HCT116 (cell line): ENCODE results near the gene MORC4. TPM values are rescaled to one million over a fixed set of nuclear protein-coding genes. Genes with fewer than 3 reads are reported as not detected.

Experiments
- ATAC-seq: fragments of 200-7000 bp; cut with Tn5 transposase; 2 replicates; pipeline ENCODE4 v1.9.1; 2020; ENCODE audit warnings: mild to moderate bottlenecking, moderate library complexity
- BruUV-seq: library from RNA; stranded (reverse); fragments of 400-500 nt; replicated peaks from 2 replicates; lab custom pipeline; 2021; lab: Mats Ljungman, UMichigan
- CTCF ChIA-PET: fragments of 300-600 bp; sonication (Branson Sonifier 250); formaldehyde crosslinking; loops from one replicate; lab custom pipeline; 2021; ENCODE audit warnings: antibody characterized with exemption; lab: Charles Lee
- POLR2A ChIA-PET: fragments of 300-600, 350-600 bp; sonication (Branson Sonifier 250); formaldehyde crosslinking; loops from one replicate; lab custom pipeline; 2021; ENCODE audit warnings: antibody characterized with exemption; lab: Charles Lee
- RAD21 ChIA-PET, 2 experiments: fragments of 300-600 bp; sonication (Branson Sonifier 250); formaldehyde crosslinking; loops; one replicate each; lab custom pipeline; 2023; ENCODE audit warnings: low total read pairs in 2 of 2; ENCODE audit not compliant: uncharacterized antibody in 2 of 2, unreplicated experiment in 2 of 2, low non-redundant PET in 1 of 2; lab: Charles Lee
- DNase-seq: peaks from one replicate; pipeline ENCODE4 v3.0.0-alpha.2; 2010; ENCODE audit warnings: low read depth, low spot score
- H2AFZ ChIP-seq: fragments of 200-600 bp; shearing (Covaris generic), sonication (generic); 2 replicates; pipeline ENCODE4 v1.6.1; 2017; ENCODE audit warnings: low read depth, mixed run types, mixed read lengths, antibody characterized with exemption, low read length; ENCODE audit not compliant: poor library complexity, severe bottlenecking
- H3K27ac ChIP-seq: 2 replicates; pipeline ENCODE4 v1.5.1; 2012; ENCODE audit warnings: low read depth, low read length
- H3K27me3 ChIP-seq: fragments of 200-600 bp; sonication (generic); 2 replicates; pipeline ENCODE4 v1.6.1; 2016; ENCODE audit warnings: mixed run types, low read length, mixed read lengths; ENCODE audit not compliant: insufficient read depth
- H3K36me3 ChIP-seq, 2 experiments: fragments of 200-500 bp in 1 of 2; fragments of 200-600 bp in 1 of 2; sonication (Bioruptor generic) in 1 of 2; sonication (generic) in 1 of 2; 2 replicates each; pipeline versions ENCODE4 v1.5.1 to v1.6.1; 2014 to 2016; ENCODE audit warnings: low read length in 2 of 2, inconsistent platforms in 1 of 2, mixed read lengths in 1 of 2, mixed run types in 1 of 2; ENCODE audit not compliant: insufficient read depth in 2 of 2, control insufficient read depth in 1 of 2
- H3K4me1 ChIP-seq, 2 experiments: fragments of 200-600 bp in 1 of 2; sonication (generic) in 1 of 2; 2 replicates each; pipeline versions ENCODE4 v1.5.1 to v1.6.1; 2012 to 2017; ENCODE audit warnings: low read length in 2 of 2, inconsistent platforms in 1 of 2, mild to moderate bottlenecking in 1 of 2, mixed read lengths in 1 of 2, mixed run types in 1 of 2, moderate library complexity in 1 of 2; ENCODE audit not compliant: insufficient read depth in 2 of 2, control insufficient read depth in 1 of 2
- H3K4me2 ChIP-seq: fragments of 200-600 bp; sonication (generic); 2 replicates; pipeline ENCODE4 v1.6.1; 2017; ENCODE audit warnings: mixed run types, low read length, mixed read lengths
- H3K4me3 ChIP-seq, 2 experiments: fragments of 200-600 bp in 1 of 2; sonication (generic) in 1 of 2; replicated peaks in 1 of 2; 2 replicates each; pipeline ENCODE4 v1.5.1; 2011 to 2016; ENCODE audit warnings: low read length in 2 of 2, control low read depth in 1 of 2, low read depth in 1 of 2, mild to moderate bottlenecking in 1 of 2, mixed read lengths in 1 of 2, mixed run types in 1 of 2
- H3K79me2 ChIP-seq: fragments of 200-600 bp; sonication (generic); 2 replicates; pipeline ENCODE4 v1.6.1; 2017; ENCODE audit warnings: mild to moderate bottlenecking, mixed run types, low read length, moderate library complexity, mixed read lengths; ENCODE audit not compliant: insufficient read depth
- H3K9ac ChIP-seq: fragments of 200-600 bp; sonication (generic); 2 replicates; pipeline ENCODE4 v1.6.1; 2016; ENCODE audit warnings: low read length, mixed read lengths
- H3K9me2 ChIP-seq: fragments of 200-600 bp; sonication (generic), shearing (Covaris generic); 2 replicates; pipeline ENCODE4 v1.6.1; 2017; ENCODE audit warnings: mixed run types, mild to moderate bottlenecking, moderate library complexity; ENCODE audit not compliant: insufficient read depth
- H3K9me3 ChIP-seq, 2 experiments: fragments of 200-500 bp in 1 of 2; fragments of 200-600 bp in 1 of 2; sonication (Bioruptor generic) in 1 of 2; sonication (generic) in 1 of 2; 2 replicates each; pipeline ENCODE4 v1.6.1; 2014 to 2017; ENCODE audit warnings: low read length in 2 of 2, mixed read lengths in 2 of 2, inconsistent platforms in 1 of 2, low read depth in 1 of 2, mild to moderate bottlenecking in 1 of 2, mixed run types in 1 of 2, moderate library complexity in 1 of 2; ENCODE audit not compliant: control insufficient read depth in 1 of 2, insufficient read depth in 1 of 2
- H4K20me1 ChIP-seq: fragments of 200-600 bp; sonication (generic), shearing (Covaris generic); 2 replicates; pipeline ENCODE4 v1.6.1; 2017; ENCODE audit warnings: mixed run types, mild to moderate bottlenecking, moderate library complexity; ENCODE audit not compliant: insufficient read depth
- CBX3 ChIP-seq: IDR thresholded peaks from 2 replicates; pipeline ENCODE4 v1.6.1; 2012; ENCODE audit warnings: low read depth
- CEBPB ChIP-seq: IDR thresholded peaks from 2 replicates; pipeline ENCODE4 v1.6.1; 2012; ENCODE audit warnings: low read depth
- EGR1 ChIP-seq: IDR thresholded peaks from 2 replicates; pipeline ENCODE4 v1.6.1; 2012; ENCODE audit warnings: low read depth
- ELF1 ChIP-seq: IDR thresholded peaks from 2 replicates; pipeline ENCODE4 v1.6.1; 2012; ENCODE audit warnings: low read depth, borderline replicate concordance
- EZH2phosphoT487 ChIP-seq: fragments of 200-600 bp; IDR thresholded peaks from 2 replicates; pipeline ENCODE4 v1.6.1; 2018; ENCODE audit warnings: antibody characterized with exemption, borderline replicate concordance
- FOSL1 ChIP-seq: IDR thresholded peaks from 2 replicates; pipeline ENCODE4 v1.6.1; 2012; ENCODE audit warnings: low read depth
- JUND ChIP-seq: IDR thresholded peaks from 2 replicates; pipeline ENCODE4 v1.6.1; 2012
- POLR2A ChIP-seq: IDR thresholded peaks from 2 replicates; pipeline ENCODE4 v1.7.0; 2011; ENCODE audit warnings: borderline replicate concordance; ENCODE audit not compliant: insufficient read depth, insufficient read length; ENCODE audit errors: extremely low read depth
- POLR2AphosphoS5 ChIP-seq: IDR thresholded peaks from 2 replicates; pipeline ENCODE4 v1.6.1; 2011; ENCODE audit warnings: mild to moderate bottlenecking, low read depth, low read length, moderate library complexity
- RAD21 ChIP-seq: IDR thresholded peaks from 2 replicates; pipeline ENCODE4 v1.6.1; 2012; ENCODE audit warnings: low read depth, mild to moderate bottlenecking
- SP1 ChIP-seq: IDR thresholded peaks from 2 replicates; pipeline ENCODE4 v1.6.1; 2012; ENCODE audit warnings: low read depth
- SRF ChIP-seq: IDR thresholded peaks from 2 replicates; pipeline ENCODE4 v1.6.1; 2012; ENCODE audit warnings: low read depth
- TCF7L2 ChIP-seq: IDR thresholded peaks from 2 replicates; pipeline ENCODE4 v1.7.0; 2011; ENCODE audit warnings: borderline replicate concordance, inconsistent platforms; ENCODE audit not compliant: insufficient read depth, insufficient read length; ENCODE audit errors: extremely low read depth
- YY1 ChIP-seq: IDR thresholded peaks from 2 replicates; pipeline ENCODE4 v1.6.1; 2011; ENCODE audit warnings: low read length, low read depth, moderate library complexity, mild to moderate bottlenecking; ENCODE audit not compliant: insufficient replicate concordance; ENCODE audit errors: extremely low read depth
- ZFX ChIP-seq: fragments of 450-650 bp; IDR thresholded peaks from 2 replicates; pipeline ENCODE4 v1.6.1; 2017
- ZNF274 ChIP-seq: fragments of 200-500 bp; sonication (Bioruptor generic); IDR thresholded peaks from 2 replicates; pipeline ENCODE4 v1.6.1; 2014; ENCODE audit warnings: mild to moderate bottlenecking, low read depth, low read length, inconsistent platforms
- intact Hi-C: fragments of 100-400 bp; cut with micrococcal nuclease; formaldehyde crosslinking; loops from 2 replicates; pipeline ENCODE4 v1.10.0; 2022
- total RNA-seq: library from RNA; stranded (reverse); gene quantifications from one replicate; pipeline ENCODE4 v1.2.1, GENCODE V29; 2021; ENCODE audit not compliant: unreplicated experiment
- TF ChIP-seq, protein P1 (sequence below): IDR thresholded peaks from 2 replicates; pipeline ENCODE4 v1.6.1; 2012
- TF ChIP-seq, protein P2 (sequence below): IDR thresholded peaks from 2 replicates; pipeline ENCODE4 v1.6.1; 2012
- TF ChIP-seq, protein P3 (sequence below), 3 experiments: fragments of 200-600 bp in 1 of 3; sonication (generic) in 1 of 3; IDR thresholded peaks in 2 of 3; conservative IDR thresholded peaks in 1 of 3; 2 replicates each; pipeline ENCODE4 v1.5.1; 2012 to 2017; ENCODE audit warnings: low read depth in 2 of 3, low read length in 2 of 3, antibody characterized with exemption in 1 of 3, borderline replicate concordance in 1 of 3, control low read depth in 1 of 3, mild to moderate bottlenecking in 1 of 3, mixed read lengths in 1 of 3, mixed run types in 1 of 3, moderate library complexity in 1 of 3; ENCODE audit not compliant: insufficient read depth in 1 of 3

MORC4 gene
- total RNA-seq, 1 experiment from 2014 or later, result 20.6 TPM

DNA sequence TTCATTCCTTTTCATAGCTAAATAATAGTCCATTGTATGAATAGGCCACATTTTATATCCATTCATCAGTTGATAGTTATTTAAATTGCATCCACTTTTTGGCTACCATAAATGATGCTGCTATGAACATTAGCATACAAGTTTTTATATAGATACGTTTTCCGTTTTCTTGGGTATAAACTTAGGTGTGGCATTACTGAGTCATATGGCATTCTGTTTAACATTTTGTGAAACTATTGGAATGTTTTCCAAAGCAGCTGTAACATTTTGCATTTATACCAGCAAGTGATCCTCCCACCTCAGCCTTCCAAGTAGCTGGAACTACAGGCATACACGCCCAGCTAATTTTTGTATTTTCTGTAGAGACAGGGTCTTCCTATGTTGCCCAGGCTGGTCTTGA is 53.5 kb downstream of the MORC4 start (continued):
- no peak for TF ChIP-seq JUND
- no peak for TF ChIP-seq EZH2phosphoT487
- no peak for TF ChIP-seq CBX3
- TF ChIP-seq YY1, result no peak
- TF ChIP-seq, protein P1, sequence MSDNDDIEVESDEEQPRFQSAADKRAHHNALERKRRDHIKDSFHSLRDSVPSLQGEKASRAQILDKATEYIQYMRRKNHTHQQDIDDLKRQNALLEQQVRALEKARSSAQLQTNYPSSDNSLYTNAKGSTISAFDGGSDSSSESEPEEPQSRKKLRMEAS, result no peak
- no peak for TF ChIP-seq ELF1

DNA sequence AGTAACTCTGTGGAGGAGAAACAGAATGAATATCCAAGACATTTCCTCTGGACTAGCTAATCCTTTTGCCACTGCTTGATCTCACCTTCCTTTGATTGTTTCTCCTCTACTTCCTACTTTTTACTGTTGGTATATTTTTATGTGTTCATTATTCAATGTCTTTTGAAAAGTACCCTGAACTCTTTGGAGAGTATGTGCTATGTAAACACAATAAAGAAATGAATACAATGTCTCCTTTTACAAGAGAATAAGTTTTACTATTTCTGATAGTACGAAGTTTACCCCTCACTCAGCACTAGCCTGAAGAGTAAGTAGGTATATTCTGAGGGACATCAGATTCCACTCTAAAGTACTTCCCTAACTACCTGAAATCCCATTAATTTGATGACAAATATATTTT is 59.9 kb downstream of the MORC4 start:
- Histone ChIP-seq H2AFZ (no peak overlapping the region), H3K9ac (no peak overlapping the region), H3K4me2 (no peak overlapping the region), H4K20me1 (no peaks in the 10 kb centered on the region), H3K4me1 (no peaks in the 10 kb centered on the region), H3K27me3 (no peaks in the 10 kb centered on the region), H3K27ac (no peak overlapping the region), H3K9me3 (no peaks in the 10 kb centered on the region), H3K9me2 (no peaks in the 10 kb centered on the region), H3K36me3 (peaks cover 0 to 4% of the 10 kb centered on the region in 2 experiments; a peak in 2 of 4 replicates), H3K4me3 (no peak overlapping the region), H3K79me2 (no peaks in the 10 kb centered on the region)
- intact Hi-C loops, result no loop called here
- DNase-seq, result no peak
- ChIA-PET POLR2A (no interaction called here), RAD21 (no interaction called here), CTCF (no interaction called here)
- no peak for ATAC-seq
- TF ChIP-seq RAD21 (no peak), EZH2phosphoT487 (no peak), SP1 (no peak), POLR2A (no peak), POLR2AphosphoS5 (no peak), ZNF274 (no peak), EGR1 (no peak), YY1 (no peak), FOSL1 (no peak), CBX3 (no peak), ELF1 (no peak), CEBPB (no peak), SRF (no peak), TCF7L2 (no peak), ZFX (no peak)
- TF ChIP-seq, protein P1, result no peak
- TF ChIP-seq, protein P2, sequence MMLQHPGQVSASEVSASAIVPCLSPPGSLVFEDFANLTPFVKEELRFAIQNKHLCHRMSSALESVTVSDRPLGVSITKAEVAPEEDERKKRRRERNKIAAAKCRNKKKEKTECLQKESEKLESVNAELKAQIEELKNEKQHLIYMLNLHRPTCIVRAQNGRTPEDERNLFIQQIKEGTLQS, result no peak
- TF ChIP-seq, protein P3, sequence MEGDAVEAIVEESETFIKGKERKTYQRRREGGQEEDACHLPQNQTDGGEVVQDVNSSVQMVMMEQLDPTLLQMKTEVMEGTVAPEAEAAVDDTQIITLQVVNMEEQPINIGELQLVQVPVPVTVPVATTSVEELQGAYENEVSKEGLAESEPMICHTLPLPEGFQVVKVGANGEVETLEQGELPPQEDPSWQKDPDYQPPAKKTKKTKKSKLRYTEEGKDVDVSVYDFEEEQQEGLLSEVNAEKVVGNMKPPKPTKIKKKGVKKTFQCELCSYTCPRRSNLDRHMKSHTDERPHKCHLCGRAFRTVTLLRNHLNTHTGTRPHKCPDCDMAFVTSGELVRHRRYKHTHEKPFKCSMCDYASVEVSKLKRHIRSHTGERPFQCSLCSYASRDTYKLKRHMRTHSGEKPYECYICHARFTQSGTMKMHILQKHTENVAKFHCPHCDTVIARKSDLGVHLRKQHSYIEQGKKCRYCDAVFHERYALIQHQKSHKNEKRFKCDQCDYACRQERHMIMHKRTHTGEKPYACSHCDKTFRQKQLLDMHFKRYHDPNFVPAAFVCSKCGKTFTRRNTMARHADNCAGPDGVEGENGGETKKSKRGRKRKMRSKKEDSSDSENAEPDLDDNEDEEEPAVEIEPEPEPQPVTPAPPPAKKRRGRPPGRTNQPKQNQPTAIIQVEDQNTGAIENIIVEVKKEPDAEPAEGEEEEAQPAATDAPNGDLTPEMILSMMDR (IDR thresholded peaks at IDR 0.05 in 2 of 3, conservative IDR thresholded peaks at IDR 0.05 in 1 of 3; ENCODE audit: borderline replicate concordance in 1 of 3, insufficient read depth in 1 of 3, low read depth in 2 of 3, low read length in 2 of 3), result no peak
- BruUV-seq, result no TSS peak
